ENCODE results near the gene SYTL3. TPM values are rescaled to one million over a fixed set of nuclear protein-coding genes. Genes with fewer than 3 reads are reported as not detected.

Gene SYTL3
- total and polyA plus RNA-seq, 9 of the 15 experiments (the other 6 are each of a cell fraction or from before 2014, with no cell fraction given) = 0.04 to 0.46 (median 0.17) TPM; not detected in 1

- peak; percentile 96 for TF ChIP-seq ZBTB40 (IDR thresholded peaks at IDR 0.05)
- peak; percentile 91 for TF ChIP-seq ZBTB40 (CRISPR knock-in tag; IDR thresholded peaks at IDR 0.05)
- no peak for TF ChIP-seq PYGO2 (tag; IDR thresholded peaks at IDR 0.05)
These were observed 45.1 kb downstream of the SYTL3 start (continued) for GRCh38 chr6:158694913-158695312.

All from K562 (cell line).